Right ventricle myocardium superior (tissue), 1 donor: ENCODE measurements around the gene TCEAL5. TPM values are rescaled to one million over a fixed set of nuclear protein-coding genes. Genes with fewer than 3 reads are reported as not detected.
"Not testable (repeated sequence)": the region's sequence is repeated elsewhere in the genome, so short reads cannot be mapped to it uniquely, and the experiment has no call there.

Source experiments
- ATAC-seq: fragments of 200-7000 bp; cut with Tn5 transposase; one replicate; pipeline ENCODE4 v1.9.1; 2020; ENCODE audit warnings: mild to moderate bottlenecking; ENCODE audit not compliant: poor library complexity
- DNase-seq: peaks from one replicate; pipeline ENCODE4 v3.0.0-alpha.2; 2020
- intact Hi-C: fragments of 100-400 bp; cut with DNase I; formaldehyde crosslinking; loops from one replicate; pipeline ENCODE4 v1.11.2; 2022
- long read RNA-seq: library from polyadenylated mRNA; unstranded; transcript quantifications from one replicate; pipeline ENCODE4 v2.0.0, GENCODE V29; 2021
- total RNA-seq: library from RNA; stranded (reverse); fragmentation: NEBNext Ultra II Directional; extraction: Animal tissue kit (Norgen Biotek cat#: 25700); gene quantifications from one replicate; pipeline ENCODE4 v1.2.1, GENCODE V29; 2021
- donor health status: DM: no; HTN: yes; CAD: no; lungs with severe emphysema.

Gene TCEAL5
- total RNA-seq: 0.32 TPM
- long read RNA-seq: 0 reads

GRCh38 chrX:103276581-103277002, at the start of gene TCEAL5:
Gene TCEAL5, minus strand, starts transcription at chrX:103276750. Its CDS starts 2,187 bp downstream, at chrX:103274563.
- DNase-seq (no peak), ATAC-seq (no peak)
- intact Hi-C loops: no loop called here

- no peak for DNase-seq
- intact Hi-C loops: no loop called here
- no peak for ATAC-seq
These were observed 34.8 kb upstream of the TCEAL5 start for GRCh38 chrX:103311399-103311780.

GRCh38 chrX:103310555-103311398, 34.2 kb upstream of the TCEAL5 start, which contains the start of gene BEX2:
Gene BEX2, minus strand, starts transcription at chrX:103310990. Its CDS starts 1,014 bp downstream, at chrX:103309976.
- ATAC-seq (no peak), DNase-seq (peak; percentile 49)
- intact Hi-C loops: no loop called here

GRCh38 chrX:103309860-103310554, 33.5 kb upstream of the TCEAL5 start:
- DNase-seq (no peak), ATAC-seq (no peak)
- intact Hi-C loops: no loop called here

GRCh38 chrX:103305666-103306065, 29.1 kb upstream of the TCEAL5 start:
- intact Hi-C loops, DNase-seq, ATAC-seq: not testable (repeated sequence)

- DNase-seq (no peak), ATAC-seq (no peak)
- intact Hi-C loops: no loop called here
These were observed 28.2 kb upstream of the TCEAL5 start for GRCh38 chrX:103304705-103305104.

- intact Hi-C loops: no loop called here
- DNase-seq: no peak
- no peak for ATAC-seq
These were observed 16.6 kb upstream of the TCEAL5 start for GRCh38 chrX:103293118-103293517.

- DNase-seq (no peak), ATAC-seq (no peak)
- intact Hi-C loops: no loop called here
These were observed 3.1 kb upstream of the TCEAL5 start for GRCh38 chrX:103279624-103280023.

- DNase-seq (no peak), ATAC-seq (no peak)
- intact Hi-C loops: no loop called here
These were observed 493 bp downstream of the TCEAL5 start for GRCh38 chrX:103275947-103276567.

- intact Hi-C loops: no loop called here
These were observed 2.3 kb downstream of the TCEAL5 start for GRCh38 chrX:103274284-103274683.

GRCh38 chrX:103258275-103258674, 18.3 kb downstream of the TCEAL5 start:
- ATAC-seq (no peak), DNase-seq (no peak)
- intact Hi-C loops: no loop called here

More at GRCh38 chrX:103274284-103274683, 2.3 kb downstream of the TCEAL5 start:
- ATAC-seq (no peak), DNase-seq (no peak)

- no peak for DNase-seq
- no peak for ATAC-seq
- intact Hi-C loops: no loop called here
These were observed 19.9 kb downstream of the TCEAL5 start for GRCh38 chrX:103256651-103257050.

GRCh38 chrX:103254921-103255493, 21.5 kb downstream of the TCEAL5 start, which contains the start of gene TCEAL8:
Gene TCEAL8, minus strand, starts transcription at chrX:103255155. Its CDS starts 1,176 bp downstream, at chrX:103253979.
- ATAC-seq (peak; percentile 99), DNase-seq (peak; percentile 89)
- intact Hi-C loops: loop anchor here (5.0 kb wide), 1 partner anchor 38 kb away; the partner anchor contains the start of gene BEX4

GRCh38 chrX:103254171-103254824, 22.3 kb downstream of the TCEAL5 start:
- intact Hi-C loops: loop anchor here (5.0 kb wide), 1 partner anchor 37 kb away; the partner anchor contains the start of gene BEX4
- ATAC-seq: peak; percentile 80
- peak; percentile 44 for DNase-seq

GRCh38 chrX:103253608-103254007, 22.9 kb downstream of the TCEAL5 start:
- ATAC-seq: no peak
- intact Hi-C loops: loop anchor here (5.0 kb wide), 1 partner anchor 36 kb away; the partner anchor contains the start of gene BEX4
- no peak for DNase-seq

- ATAC-seq (no peak), DNase-seq (no peak)
- intact Hi-C loops: loop anchor here (5.0 kb wide), 1 partner anchor 34 kb away; the partner anchor contains the start of gene BEX4
These were observed 25.6 kb downstream of the TCEAL5 start for GRCh38 chrX:103250977-103251376.

GRCh38 chrX:103249805-103250204, 26.7 kb downstream of the TCEAL5 start:
- DNase-seq (no peak), ATAC-seq (no peak)
- intact Hi-C loops: loop anchor here (5.0 kb wide), 1 partner anchor 33 kb away; the partner anchor contains the start of gene BEX4

- no peak for ATAC-seq
- intact Hi-C loops: no loop called here
- DNase-seq: no peak
These were observed 28.0 kb downstream of the TCEAL5 start for GRCh38 chrX:103248553-103248952.
